ENCODE measurements around the gene URB1. TPM values are rescaled to one million over a fixed set of nuclear protein-coding genes. Genes with fewer than 3 reads are reported as not detected.

Gene URB1
- polyA plus RNA-seq, 1 donor (not counting 4 experiments of a cell fraction or from before 2014, with no cell fraction given) = 9.0 TPM

DNA sequence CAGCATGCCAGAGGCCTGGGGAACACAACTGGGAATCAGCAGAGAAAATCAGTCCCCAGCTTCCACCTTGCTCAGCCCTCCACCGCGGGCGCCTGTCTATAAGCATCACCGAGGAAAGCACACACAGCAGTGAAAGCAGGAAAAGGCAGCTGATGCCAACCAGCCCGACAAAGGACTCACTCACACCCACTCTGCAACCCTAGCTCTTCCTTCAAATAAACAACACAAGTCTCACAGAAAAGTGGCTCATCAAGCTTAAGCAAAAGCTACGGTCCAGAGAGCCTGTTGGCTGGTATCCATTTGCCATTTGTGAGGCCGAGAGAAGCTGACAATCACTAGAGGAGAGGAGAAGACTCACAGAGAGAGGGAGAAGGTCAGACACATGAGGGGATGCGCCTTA is 67.1 kb downstream of the URB1 start:
- DNase-seq (ENCODE audit: low read depth, low spot score) = no peak
- Histone ChIP-seq H3K79me2 (ENCODE audit: control insufficient read depth, insufficient read depth, low read length) (no peaks in the 10 kb centered on the region), H3K4me1 (ENCODE audit: control insufficient read depth, extremely low read depth, insufficient read depth, low read length) (no peaks in the 10 kb centered on the region), H3K4me3 (ENCODE audit: control insufficient read depth in 2 of 3, extremely low read depth in 1 of 3, insufficient read depth in 2 of 3, low read depth in 1 of 3, low read length in 3 of 3) (no peak overlapping the region), H3K9me1 (ENCODE audit: control insufficient read depth, extremely low read depth, insufficient read depth, low read length) (no peaks in the 10 kb centered on the region), H3K4me2 (ENCODE audit: control insufficient read depth, extremely low read depth, insufficient read depth, low read depth, low read length) (no peak overlapping the region), H3K27me3 (ENCODE audit: control insufficient read depth, extremely low read depth, insufficient read depth, low read length) (no peaks in the 10 kb centered on the region), H3K36me3 (ENCODE audit: control insufficient read depth in 2 of 2, extremely low read depth in 1 of 2, insufficient read depth in 2 of 2, low read length in 2 of 2) (peaks cover 41 to 52% of the 10 kb centered on the region in 2 experiments), H4K20me1 (ENCODE audit: control insufficient read depth, extremely low read depth, insufficient read depth, low read length) (no peaks in the 10 kb centered on the region), H3K9me3 (ENCODE audit: control insufficient read depth, low read depth, low read length) (no peaks in the 10 kb centered on the region), H3K27ac (ENCODE audit: control insufficient read depth, insufficient read depth, low read length) (no peak overlapping the region), H3K9ac (ENCODE audit: control insufficient read depth, extremely low read depth, insufficient read depth, low read length) (no peak overlapping the region), H2AFZ (ENCODE audit: control insufficient read depth, low read length) (no peak overlapping the region)
- FAIRE-seq = no peak
- dilution Hi-C loops (cut with MboI; ENCODE audit: extremely low pct_ligation_motif_present, low sequenced_read_pairs) = no loop called here
- no peak for TF ChIP-seq EZH2 (IDR thresholded peaks at IDR 0.05; ENCODE audit: low read length)
- TF ChIP-seq, protein P1, sequence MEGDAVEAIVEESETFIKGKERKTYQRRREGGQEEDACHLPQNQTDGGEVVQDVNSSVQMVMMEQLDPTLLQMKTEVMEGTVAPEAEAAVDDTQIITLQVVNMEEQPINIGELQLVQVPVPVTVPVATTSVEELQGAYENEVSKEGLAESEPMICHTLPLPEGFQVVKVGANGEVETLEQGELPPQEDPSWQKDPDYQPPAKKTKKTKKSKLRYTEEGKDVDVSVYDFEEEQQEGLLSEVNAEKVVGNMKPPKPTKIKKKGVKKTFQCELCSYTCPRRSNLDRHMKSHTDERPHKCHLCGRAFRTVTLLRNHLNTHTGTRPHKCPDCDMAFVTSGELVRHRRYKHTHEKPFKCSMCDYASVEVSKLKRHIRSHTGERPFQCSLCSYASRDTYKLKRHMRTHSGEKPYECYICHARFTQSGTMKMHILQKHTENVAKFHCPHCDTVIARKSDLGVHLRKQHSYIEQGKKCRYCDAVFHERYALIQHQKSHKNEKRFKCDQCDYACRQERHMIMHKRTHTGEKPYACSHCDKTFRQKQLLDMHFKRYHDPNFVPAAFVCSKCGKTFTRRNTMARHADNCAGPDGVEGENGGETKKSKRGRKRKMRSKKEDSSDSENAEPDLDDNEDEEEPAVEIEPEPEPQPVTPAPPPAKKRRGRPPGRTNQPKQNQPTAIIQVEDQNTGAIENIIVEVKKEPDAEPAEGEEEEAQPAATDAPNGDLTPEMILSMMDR (optimal IDR thresholded peaks at IDR 0.05 in 1 of 3, IDR thresholded peaks at IDR 0.05 in 1 of 3, conservative IDR thresholded peaks at IDR 0.05 in 1 of 3; ENCODE audit: extremely low read depth in 1 of 3, insufficient read depth in 2 of 3, low read length in 3 of 3) = no peak

DNA sequence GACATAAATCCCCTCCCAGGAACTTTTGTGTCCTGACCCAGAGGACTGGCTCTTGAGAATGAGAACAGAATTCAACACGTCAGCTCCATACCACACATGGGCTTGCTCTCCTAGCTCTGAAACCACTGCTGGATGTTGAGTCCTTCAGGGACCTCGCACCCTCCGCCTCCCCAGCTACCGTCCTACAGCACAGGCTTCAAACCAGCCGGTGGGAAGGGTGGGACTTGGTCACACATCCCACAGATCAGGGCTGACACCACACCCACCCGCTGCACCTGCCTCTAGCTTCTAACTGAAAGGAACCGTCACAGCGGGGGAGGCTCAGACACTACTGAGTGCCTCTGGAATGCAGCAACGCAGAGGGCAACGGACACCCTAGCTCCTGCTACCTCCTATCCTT is 70.1 kb downstream of the URB1 start:
- H3K79me2 ChIP-seq (ENCODE audit: control insufficient read depth, insufficient read depth, low read length) = no peaks in the 10 kb centered on the region
- dilution Hi-C loops (cut with MboI; ENCODE audit: extremely low pct_ligation_motif_present, low sequenced_read_pairs) = no loop called here
- no peaks in the 10 kb centered on the region for H3K27me3 ChIP-seq (ENCODE audit: control insufficient read depth, extremely low read depth, insufficient read depth, low read length)
- H3K9me1 ChIP-seq (ENCODE audit: control insufficient read depth, extremely low read depth, insufficient read depth, low read length) = no peaks in the 10 kb centered on the region
- H3K4me3 ChIP-seq (ENCODE audit: control insufficient read depth in 2 of 3, extremely low read depth in 1 of 3, insufficient read depth in 2 of 3, low read depth in 1 of 3, low read length in 3 of 3) = no peak overlapping the region
- FAIRE-seq (no peak), DNase-seq (ENCODE audit: low read depth, low spot score) (no peak)
- TF ChIP-seq EZH2 (IDR thresholded peaks at IDR 0.05; ENCODE audit: low read length) = no peak
- TF ChIP-seq, protein P1 (optimal IDR thresholded peaks at IDR 0.05 in 1 of 3, IDR thresholded peaks at IDR 0.05 in 1 of 3, conservative IDR thresholded peaks at IDR 0.05 in 1 of 3; ENCODE audit: extremely low read depth in 1 of 3, insufficient read depth in 2 of 3, low read length in 3 of 3) = no peak
- H3K27ac ChIP-seq (ENCODE audit: control insufficient read depth, insufficient read depth, low read length) = no peak overlapping the region
- no peaks in the 10 kb centered on the region for H3K9me3 ChIP-seq (ENCODE audit: control insufficient read depth, low read depth, low read length)
- no peaks in the 10 kb centered on the region for H3K4me1 ChIP-seq (ENCODE audit: control insufficient read depth, extremely low read depth, insufficient read depth, low read length)
- peaks cover 54 to 56% of the 10 kb centered on the region in 2 experiments for H3K36me3 ChIP-seq (ENCODE audit: control insufficient read depth in 2 of 2, extremely low read depth in 1 of 2, insufficient read depth in 2 of 2, low read length in 2 of 2)
- no peak overlapping the region for H2AFZ ChIP-seq (ENCODE audit: control insufficient read depth, low read length)
- H4K20me1 ChIP-seq (ENCODE audit: control insufficient read depth, extremely low read depth, insufficient read depth, low read length) = no peaks in the 10 kb centered on the region
- no peak overlapping the region for H3K9ac ChIP-seq (ENCODE audit: control insufficient read depth, extremely low read depth, insufficient read depth, low read length)
- no peak overlapping the region for H3K4me2 ChIP-seq (ENCODE audit: control insufficient read depth, extremely low read depth, insufficient read depth, low read depth, low read length)

Measured in keratinocyte (primary cell).